ENCODE measurements around the gene GAL3ST3. TPM values are rescaled to one million over a fixed set of nuclear protein-coding genes. Genes with fewer than 3 reads are reported as not detected.

GAL3ST3 gene
- total RNA-seq, 2 donors from 2014 or later: 22.7 to 29.0 TPM

DNA sequence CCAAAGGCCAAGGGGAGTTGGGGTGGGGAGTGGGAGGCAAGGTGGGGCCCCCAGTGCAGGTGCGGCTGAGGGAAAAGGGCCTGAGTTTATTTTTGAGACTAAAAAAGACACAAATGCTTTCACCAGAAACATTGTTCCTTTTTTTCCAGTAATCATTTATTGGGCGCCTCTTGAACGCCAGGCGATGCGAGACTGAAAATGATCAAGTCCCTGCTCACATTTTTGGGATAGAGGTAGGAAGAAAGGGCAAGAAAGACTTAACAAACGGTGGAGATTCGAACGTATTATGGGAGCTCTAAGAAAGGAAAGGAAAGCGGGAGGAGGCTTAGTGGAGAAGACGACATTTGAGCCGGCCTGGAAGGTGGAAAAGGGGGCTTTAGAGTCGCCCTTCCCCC lies 2.4 kb upstream of the GAL3ST3 start:
- Histone ChIP-seq H3K27ac (peak overlapping the region; percentile 92 to 94), H3K4me1 (peaks cover 3 to 39% of the 10 kb centered on the region in 2 donors)

GRCh38 chr11:66050581-66051231 lies 1.7 kb upstream of the GAL3ST3 start:
- H3K27ac ChIP-seq: peak overlapping the region; percentile 92 to 94
- peaks cover 16% of the 10 kb centered on the region for H3K36me3 ChIP-seq
- TF ChIP-seq, protein P1, sequence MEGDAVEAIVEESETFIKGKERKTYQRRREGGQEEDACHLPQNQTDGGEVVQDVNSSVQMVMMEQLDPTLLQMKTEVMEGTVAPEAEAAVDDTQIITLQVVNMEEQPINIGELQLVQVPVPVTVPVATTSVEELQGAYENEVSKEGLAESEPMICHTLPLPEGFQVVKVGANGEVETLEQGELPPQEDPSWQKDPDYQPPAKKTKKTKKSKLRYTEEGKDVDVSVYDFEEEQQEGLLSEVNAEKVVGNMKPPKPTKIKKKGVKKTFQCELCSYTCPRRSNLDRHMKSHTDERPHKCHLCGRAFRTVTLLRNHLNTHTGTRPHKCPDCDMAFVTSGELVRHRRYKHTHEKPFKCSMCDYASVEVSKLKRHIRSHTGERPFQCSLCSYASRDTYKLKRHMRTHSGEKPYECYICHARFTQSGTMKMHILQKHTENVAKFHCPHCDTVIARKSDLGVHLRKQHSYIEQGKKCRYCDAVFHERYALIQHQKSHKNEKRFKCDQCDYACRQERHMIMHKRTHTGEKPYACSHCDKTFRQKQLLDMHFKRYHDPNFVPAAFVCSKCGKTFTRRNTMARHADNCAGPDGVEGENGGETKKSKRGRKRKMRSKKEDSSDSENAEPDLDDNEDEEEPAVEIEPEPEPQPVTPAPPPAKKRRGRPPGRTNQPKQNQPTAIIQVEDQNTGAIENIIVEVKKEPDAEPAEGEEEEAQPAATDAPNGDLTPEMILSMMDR (IDR thresholded peaks at IDR 0.05): no peak
- no peak overlapping the region for H3K4me3 ChIP-seq
- H3K27me3 ChIP-seq: no peaks in the 10 kb centered on the region
- H3K4me1 ChIP-seq: peaks cover 3 to 39% of the 10 kb centered on the region in 2 donors
- no peak for DNase-seq (ENCODE audit: low spot score)
- H3K9me3 ChIP-seq: no peaks in the 10 kb centered on the region

More for the DNA sequence above, 2.4 kb upstream of the GAL3ST3 start:
- Histone ChIP-seq H3K36me3 (peaks cover 22% of the 10 kb centered on the region), H3K4me3 (peak overlapping the region; percentile 98 to 100), H3K27me3 (no peaks in the 10 kb centered on the region), H3K9me3 (no peaks in the 10 kb centered on the region)
- TF ChIP-seq, protein P1 (IDR thresholded peaks at IDR 0.05): no peak
- DNase-seq (ENCODE audit: low spot score): no peak

DNA sequence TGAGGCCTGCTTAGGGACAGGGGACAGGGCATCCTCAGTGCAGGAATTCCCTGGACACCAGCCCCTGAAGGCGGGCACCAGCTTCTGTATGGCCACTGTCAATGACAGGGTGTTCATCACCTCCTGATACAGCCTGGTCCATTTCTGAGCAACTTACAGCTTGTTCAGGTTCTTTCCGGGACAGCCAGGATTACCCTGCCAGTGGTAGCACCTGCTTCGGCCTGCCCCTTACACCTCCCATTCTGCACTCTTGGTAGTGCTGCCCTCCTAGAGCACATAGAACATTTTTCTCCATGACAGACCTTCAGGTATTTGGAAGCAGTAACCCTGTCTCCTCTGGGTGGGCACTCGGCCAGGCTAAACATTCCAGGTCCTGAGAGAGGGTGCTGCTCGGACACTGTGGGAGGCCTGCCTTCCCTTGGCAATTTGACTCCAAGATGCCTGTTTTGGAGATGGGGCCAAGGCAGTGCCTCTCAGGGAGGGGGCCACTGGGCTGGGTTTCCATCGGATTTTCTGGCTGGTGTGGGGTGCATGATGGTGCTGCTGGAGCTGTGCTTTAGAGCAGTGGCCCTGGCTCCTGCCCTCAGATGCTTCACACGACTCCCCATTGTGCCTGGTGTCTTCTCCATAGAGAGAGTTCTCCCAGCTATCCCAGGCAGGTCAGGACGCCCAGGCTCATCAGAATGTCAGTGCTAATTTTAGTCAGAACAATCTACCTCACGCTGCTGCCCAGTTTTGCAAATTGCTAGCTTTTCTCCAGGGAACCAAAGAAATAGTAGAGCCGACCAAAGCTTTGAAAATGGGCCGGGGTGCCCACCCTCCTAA lies 1.2 kb downstream of the GAL3ST3 start:
- H3K4me3 ChIP-seq: peak overlapping the region; percentile 43 to 47
- H3K27me3 ChIP-seq: no peaks in the 10 kb centered on the region
- TF ChIP-seq, protein P1 (IDR thresholded peaks at IDR 0.05): no peak
- no peak for DNase-seq (ENCODE audit: low spot score)
- no peaks in the 10 kb centered on the region for H3K36me3 ChIP-seq
- peaks cover 3 to 36% of the 10 kb centered on the region in 2 donors for H3K4me1 ChIP-seq
- H3K9me3 ChIP-seq: no peaks in the 10 kb centered on the region
- peak overlapping the region; percentile 56 to 80 for H3K27ac ChIP-seq

- Histone ChIP-seq H3K27ac (peak overlapping the region; percentile 56 to 80), H3K27me3 (no peaks in the 10 kb centered on the region), H3K4me3 (no peak overlapping the region), H3K4me1 (peaks cover 3 to 34% of the 10 kb centered on the region in 2 donors), H3K9me3 (no peaks in the 10 kb centered on the region), H3K36me3 (no peaks in the 10 kb centered on the region)
- DNase-seq (ENCODE audit: low spot score): no peak
- TF ChIP-seq, protein P1 (IDR thresholded peaks at IDR 0.05): no peak
Measured at GRCh38 chr11:66046901-66047300, 2.1 kb downstream of the GAL3ST3 start.

DNA sequence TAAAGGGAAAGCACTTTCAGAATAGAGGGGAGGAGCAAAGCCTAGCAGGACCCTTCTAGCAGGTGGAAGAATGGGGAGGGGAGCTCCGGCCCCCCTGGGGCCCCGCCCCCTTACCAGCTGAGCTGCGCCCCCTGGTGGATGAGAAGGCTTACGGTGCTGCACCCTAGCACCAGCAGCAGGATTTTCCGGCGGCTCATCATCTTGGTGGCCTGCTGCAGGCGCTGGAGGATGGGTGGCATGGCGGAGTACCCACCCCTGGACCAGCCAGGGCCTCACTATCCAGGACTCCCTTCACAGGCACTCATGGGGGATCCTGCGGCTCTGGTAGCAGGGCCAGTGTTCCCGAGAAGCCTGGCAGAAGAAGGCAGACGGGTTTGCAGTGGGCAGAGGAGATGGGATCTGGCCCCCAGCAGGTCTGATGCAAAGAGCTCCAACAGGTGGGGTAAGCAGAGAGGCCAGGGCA lies 3.8 kb downstream of the GAL3ST3 start:
- TF ChIP-seq, protein P1 (IDR thresholded peaks at IDR 0.05): peak; percentile 80 to 92
- Histone ChIP-seq H3K4me1 (peaks cover 3 to 24% of the 10 kb centered on the region in 2 donors), H3K27me3 (no peaks in the 10 kb centered on the region), H3K4me3 (no peak overlapping the region), H3K36me3 (no peaks in the 10 kb centered on the region), H3K27ac (no peak overlapping the region), H3K9me3 (no peaks in the 10 kb centered on the region)
- DNase-seq (ENCODE audit: low spot score): peak; percentile 64
